HG03457 (cell line): ENCODE data around the gene OXER1.
A peak's percentile ranks its signal among the peaks of the same experiment; 100 is the strongest.
"Not testable (repeated sequence)": the region's sequence is repeated elsewhere in the genome, so short reads cannot be mapped to it uniquely, and the experiment has no call there.

Experiments used
- ATAC-seq: cut with Tn5 transposase; IDR thresholded peaks from one replicate; pipeline ENCODE4 v1.9.1; 2021; ENCODE audit warnings: moderate number of reproducible peaks; ENCODE audit not compliant: unreplicated experiment

The OXER1 gene

DNA sequence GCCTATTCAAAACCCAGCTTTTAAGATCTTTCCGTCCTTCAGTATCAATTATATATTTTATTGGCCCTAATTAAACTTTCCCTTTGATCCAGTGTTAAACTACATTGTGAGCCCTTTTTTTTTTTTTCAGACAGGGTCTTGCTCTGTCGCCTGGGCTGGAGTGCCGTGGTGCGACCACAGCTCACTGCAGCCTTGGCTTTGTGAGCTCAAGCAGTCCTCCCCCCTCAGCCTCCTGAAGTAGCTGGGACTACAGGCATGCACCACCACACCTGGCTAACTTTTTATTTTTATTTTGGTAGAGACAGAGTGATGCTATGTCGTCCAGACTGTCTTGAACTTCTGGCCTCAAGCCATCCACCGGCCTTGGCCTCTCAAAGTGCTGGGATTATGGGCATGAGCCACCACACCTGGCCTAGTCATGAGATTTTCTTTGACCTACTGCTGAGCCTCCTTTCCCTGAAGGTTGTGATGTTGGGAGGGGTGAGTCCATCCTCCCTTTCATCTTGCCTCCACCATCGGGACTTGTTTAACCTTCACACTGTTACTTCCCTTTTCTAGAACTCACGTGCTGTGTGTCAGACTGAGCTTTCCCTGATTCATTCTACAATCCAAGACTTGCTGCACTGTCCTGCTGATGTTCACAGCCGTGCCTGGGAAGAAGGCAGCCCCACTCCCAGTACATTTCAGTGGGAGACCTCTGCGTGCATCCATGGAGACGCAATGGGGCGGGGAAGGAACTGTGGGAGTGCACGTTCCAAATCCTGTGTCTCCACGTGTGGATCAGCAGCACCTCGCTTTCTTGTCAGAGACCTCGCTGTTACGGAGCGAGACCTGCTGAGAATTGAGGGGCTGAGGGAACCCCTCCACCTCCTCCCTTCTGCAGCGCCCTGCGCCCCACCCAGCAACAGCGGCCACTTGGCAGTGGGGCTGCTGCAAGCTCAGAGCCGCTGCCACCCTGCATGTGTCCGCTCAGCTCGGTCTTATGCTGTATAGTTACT, 10.8 kb downstream of the OXER1 start:
- ATAC-seq = no peak

DNA sequence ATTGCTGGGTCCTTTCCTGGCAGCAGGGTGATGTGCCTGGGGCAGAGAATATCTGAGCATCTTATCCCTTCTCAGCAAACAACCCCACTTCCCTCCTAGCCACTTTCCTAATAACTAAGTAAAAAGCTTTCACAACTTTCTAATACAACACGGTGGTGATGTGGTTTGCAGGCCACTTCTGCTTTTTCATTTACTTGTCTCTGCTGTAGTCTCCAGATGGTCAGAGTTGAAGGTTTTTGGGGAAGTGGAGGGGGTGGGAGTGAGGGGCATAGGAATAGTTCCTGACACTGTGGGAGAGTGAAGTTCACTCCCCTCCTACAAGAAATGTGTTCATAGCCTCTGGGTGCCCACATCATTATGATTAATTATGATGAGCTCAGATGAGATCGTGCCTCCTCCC, 11.6 kb downstream of the OXER1 start:
- peak; percentile 47 for ATAC-seq

DNA sequence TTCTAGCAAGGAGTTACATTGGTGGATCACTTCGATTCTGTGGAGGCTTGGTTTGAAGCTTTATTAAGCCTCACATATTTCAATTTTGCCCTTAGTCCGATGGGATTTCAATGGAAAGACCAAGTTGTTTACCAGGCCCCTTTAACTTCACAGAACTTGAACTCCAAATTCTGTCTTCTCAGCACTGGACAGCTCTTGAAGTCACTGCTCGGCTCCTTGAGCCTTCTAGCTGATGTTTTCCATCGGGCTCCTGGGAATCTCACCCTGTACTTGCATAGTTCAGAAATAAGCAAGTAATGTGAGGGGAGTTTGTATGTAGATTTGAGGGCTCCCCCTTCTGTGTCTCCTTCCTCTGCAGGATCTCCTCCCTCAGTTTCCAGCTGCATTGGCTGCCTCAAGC, 15.1 kb downstream of the OXER1 start:
- no peak for ATAC-seq

DNA sequence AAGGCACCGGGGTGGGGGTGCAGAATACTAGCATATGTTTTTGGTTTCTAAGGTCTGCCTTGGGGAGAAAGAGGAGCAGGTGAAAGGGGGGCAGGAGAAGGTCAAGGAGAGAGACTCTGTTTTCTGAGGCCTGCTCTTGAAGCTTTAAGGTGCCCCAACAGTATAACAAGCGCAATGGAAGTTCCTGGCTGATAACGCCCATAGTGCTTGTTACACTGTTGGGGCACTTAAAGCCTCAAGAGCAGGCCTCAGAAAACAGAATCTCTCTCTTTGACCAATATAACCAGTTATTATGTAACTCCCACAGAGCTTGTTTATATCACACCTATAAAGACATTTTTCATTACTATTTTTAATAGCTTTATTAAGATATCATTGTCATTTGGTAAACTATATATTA, 16.5 kb downstream of the OXER1 start:
- ATAC-seq = no peak

DNA sequence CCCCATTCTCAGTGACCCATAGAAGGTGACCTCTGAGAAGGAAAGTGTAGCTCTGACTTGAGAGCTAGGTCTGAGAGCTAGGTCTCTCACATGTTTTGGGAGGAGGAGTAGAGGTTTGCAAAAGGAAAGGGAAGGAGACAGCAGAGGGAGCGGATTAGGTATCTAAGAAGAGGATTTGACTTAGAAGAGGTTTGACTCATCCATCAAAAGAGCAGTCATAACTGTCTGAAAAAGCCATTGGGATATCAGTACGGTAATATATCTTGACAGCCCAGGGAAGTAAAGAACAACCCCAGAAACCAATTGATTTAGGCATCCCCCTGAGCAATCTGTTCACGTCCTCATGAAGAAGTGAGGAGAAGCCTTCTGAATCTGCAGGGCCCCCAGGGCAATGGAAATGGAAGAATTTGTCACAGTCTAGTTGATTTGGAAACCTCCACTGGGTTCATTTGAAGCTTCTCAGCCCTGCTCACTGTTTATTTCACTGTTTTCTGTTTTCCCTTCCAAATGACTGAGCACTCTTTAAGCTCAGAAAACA, 19.3 kb downstream of the OXER1 start:
- no peak for ATAC-seq

DNA sequence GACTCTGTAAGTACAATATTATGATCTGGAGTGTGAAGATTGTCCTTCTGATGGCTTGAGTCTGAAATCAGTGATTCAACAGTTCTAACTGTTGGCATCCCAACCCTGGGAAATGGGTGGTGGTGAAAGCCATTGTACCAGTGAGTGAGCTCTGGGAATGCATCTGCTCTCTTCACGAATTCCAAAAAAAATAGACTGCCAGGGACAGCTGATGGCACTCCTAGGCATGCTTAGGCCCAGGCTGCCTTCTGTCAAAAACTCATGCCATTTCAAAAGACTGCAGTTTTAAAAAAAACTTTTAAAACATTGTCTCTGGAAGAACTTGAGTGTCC, 20.3 kb downstream of the OXER1 start:
- no peak for ATAC-seq

DNA sequence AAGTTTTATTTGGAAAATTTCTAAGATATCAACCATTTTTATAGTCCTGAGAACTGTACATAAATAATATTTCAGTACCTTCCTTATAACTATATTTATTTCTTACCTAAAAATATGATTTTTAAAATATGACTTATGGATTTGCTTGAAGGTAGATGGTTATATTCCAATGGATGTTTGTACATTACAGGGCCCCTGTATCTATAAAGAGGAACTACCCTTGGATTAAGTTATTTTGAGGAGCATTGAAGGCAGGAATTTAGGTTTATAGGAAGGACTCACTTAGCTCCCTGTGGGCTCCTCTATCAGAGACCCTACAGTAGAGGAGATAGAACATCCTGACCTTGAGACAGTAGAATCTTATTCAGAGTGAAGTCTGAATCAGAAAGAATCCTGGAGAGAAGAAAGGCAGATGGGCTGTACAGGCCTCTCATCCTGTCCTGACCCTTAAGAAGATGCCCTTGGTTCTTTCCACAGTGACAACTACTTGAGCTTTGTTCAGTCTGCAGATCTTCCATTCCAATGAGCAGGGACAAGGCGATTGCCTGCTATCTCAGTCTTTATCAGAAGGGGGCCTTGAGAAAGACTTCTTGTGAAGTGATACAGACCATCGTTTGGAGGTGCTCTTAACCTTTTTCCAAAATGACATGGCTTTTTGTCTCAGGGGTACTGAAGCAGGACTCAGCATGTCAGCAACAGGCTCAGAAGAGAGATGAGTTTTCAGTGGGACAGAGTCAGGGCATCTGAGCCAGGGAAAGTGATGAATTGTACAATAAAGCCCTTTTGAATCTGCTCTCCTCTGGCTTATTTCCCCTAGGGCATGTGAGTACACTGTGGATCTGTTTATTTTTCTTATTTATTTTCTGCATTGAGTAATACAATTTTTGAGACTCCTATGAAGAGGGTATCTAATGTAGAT, 20.9 kb downstream of the OXER1 start:
- no peak for ATAC-seq

DNA sequence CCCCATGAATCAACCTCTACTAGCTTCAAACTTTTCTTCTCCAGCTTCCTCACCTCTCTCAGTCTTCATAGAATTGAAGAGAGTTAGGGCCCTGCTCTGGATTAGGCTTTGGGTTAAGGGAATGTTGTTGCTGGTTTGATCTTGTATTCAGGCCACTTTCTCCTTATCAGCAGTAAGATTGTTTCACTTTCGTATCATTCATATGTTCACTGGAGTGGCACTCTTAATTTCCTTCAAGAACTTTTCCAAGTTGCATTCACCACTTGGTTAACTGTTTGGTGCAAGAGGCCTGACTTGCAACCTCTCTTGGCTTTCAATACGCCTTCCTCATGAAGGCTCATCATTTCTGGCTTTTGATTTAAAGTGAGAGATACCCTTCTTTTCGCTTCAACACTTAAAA, 22.8 kb downstream of the OXER1 start:
- ATAC-seq = no peak

DNA sequence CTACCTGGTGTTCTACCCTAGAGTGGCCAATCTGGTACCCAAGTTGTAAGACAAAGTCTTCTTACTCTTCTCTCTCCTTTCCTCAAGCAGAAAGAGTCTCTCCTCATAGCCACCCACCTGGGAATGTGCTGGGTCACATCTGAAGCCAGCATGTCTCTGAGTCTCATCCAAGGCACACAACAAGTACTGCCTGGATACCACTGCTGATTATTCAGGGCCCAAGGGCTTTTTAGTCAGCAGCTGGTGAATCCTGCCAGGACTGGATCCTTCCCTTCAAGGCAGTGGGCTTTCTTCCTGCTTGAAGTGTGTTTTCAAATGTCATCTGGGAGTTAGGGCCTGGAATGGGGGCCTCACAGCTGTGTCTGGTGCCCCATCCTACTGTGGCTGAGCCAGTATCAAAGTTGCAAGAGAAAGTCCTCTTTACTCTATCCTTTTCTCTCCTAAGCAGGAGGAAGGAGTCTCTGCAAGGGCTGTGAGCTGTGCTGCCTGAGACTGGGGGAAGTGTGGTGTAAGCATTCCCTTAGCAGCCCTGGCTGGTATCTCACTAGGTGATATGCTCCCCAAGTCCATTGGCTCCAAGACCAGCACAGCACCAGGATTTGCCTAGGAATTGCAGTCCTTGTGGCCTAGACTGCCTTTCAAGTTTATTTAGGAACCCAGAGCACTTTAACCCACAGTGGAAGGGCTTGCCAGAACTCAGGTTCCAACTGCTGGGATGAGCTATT, 27.2 kb downstream of the OXER1 start:
- no peak for ATAC-seq

DNA sequence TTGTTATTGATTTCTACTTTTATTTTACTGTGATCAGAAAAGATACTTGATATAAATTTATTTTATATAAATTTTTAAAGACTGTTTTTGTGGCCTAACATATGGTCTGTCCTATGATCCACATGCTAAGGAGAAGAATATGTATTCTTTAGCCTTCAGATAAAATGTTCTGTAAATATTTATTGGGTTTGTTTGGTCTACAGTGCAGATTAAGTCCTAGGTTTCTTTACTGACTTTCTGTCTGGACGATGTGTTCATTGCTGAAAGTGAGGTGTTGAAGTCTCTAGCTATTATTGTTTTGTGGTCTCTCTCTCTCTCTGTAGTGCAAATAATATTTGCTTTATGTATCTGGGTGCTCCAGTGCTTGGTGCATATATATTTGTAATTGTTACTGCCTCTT, 30.1 kb downstream of the OXER1 start:
- ATAC-seq = no peak

DNA sequence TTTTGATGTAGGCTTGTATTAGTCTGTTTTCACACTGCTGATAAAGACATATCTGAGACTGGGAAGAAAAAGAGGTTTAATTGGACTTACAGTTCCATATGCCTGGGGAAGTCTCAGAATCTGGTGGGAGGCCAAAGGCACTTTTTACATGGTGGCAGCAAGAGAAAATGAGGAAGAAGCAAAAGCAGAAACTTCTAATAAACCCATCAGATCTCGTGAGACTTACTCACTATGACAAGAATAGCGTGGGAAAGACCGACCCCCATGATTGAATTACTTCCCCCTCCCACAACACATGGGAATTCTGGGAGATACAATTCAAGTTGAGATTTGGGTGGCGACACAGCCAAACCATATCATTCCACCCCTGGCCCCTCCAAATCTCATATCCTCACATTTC, 32.6 kb downstream of the OXER1 start:
- not testable (repeated sequence) for ATAC-seq

DNA sequence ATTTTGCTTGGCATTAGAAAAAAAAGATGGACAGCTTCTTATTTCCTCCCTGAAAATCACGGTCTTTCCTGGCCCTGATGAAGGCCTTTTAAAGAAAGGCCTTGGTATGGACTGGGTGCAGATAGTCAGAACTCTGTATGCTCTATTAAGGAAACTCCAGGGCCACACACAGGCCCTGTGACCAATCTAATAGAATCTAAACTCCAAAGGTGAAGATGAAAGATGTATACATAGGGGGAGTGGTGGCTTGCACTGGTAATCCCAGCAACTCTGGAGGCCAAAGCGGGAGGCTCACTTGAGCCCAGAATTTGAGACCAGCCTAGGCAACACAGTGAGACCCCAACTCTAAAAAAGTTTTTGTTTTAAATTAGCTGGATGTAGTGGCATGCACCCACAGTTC, 37.3 kb downstream of the OXER1 start:
- no peak for ATAC-seq

DNA sequence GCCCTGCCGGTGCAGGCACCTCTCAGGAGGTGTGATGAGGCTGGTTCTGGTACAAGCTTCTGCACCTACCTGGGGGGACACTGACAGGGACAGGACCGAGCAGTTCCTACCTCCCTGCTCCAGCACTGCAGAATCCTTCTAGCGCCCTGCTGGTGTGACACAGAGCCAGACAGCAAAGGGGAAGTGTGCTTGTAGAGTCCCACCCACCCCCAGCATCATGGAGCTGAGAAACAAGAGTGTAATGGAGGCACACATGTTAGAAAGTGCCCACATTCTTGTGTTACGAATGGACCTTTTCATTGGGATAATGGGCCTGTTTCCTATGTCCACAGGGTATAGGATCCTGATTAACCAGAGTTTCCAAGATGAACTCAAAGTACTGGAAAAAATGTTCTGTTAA, 38.3 kb downstream of the OXER1 start:
- ATAC-seq = no peak

DNA sequence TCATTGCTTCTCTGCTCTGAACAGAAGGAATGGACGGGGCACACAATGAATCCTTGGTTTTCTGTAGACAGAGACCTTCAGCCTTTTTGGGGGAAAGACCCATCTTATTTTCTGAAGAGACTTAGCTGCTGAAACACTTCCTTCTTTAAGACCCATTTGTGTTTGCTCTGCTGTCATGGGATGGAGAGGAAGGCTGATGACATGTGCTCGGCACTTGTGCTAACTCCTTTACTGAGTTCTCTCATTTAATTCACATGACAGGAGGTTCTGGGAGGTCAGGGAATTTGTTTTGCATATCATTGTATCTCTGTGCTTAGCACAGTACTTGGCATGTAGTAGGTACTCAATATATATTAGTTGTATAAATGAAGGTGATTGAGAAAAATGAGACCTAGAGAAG, 39.0 kb downstream of the OXER1 start:
- ATAC-seq = no peak

DNA sequence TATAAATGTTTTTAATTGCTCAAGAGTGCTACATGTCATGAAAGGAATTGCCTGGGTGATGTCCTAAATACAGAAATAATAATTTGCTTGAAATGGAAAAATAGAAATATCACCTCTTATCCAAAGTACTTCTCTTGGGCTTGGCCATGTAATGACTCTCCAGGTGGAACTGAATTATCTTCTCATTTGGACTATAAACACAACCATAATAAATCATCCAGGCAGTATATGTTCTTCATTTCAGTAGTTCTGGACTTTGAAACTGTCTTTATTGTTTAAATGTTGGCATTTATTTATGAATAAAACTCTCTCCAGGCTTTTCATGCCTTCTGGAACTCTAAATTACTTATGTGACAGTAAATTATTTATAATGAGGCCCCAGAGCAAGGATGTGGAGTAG, 40.5 kb downstream of the OXER1 start:
- ATAC-seq = no peak

DNA sequence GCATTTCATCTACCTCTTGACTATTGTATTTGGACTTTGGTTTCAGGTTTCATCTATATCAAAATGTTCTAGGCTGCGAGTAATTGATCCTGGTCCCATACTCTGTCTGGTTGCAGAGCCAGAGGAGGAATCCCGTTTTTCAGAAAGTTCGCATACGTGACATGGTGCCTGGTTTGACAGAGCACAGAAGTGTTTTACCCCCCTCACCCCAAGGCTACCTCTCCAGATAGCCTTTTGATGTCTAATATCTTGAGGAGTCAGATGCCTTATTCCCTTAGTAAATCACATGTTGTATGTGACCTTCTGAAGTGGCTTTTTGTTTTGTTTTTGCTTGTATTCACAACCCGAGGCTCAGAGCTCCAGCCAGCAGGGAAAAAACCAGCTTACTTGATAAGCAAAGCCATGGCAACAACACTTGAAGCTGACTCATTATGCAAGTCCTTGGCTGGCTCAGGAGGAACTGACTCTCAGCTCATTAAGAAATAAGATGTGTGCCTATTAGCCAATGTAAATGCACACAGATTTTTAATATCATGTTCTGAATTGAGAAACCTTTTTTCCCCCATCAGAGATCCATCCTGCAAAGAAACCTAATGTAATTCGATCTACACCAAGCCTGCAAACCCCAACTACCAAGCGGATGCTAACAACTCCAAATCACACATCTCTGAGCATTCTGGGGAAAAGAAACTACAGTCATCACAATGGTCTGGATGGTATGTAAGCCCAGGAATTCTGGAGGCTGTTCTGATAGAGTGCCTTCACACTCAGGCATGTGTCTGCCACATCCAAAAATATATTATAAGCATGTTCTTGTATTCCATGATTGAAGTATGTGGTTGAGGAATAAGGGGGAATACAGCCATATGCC, 41.4 kb downstream of the OXER1 start:
- peak; percentile 93 for ATAC-seq

DNA sequence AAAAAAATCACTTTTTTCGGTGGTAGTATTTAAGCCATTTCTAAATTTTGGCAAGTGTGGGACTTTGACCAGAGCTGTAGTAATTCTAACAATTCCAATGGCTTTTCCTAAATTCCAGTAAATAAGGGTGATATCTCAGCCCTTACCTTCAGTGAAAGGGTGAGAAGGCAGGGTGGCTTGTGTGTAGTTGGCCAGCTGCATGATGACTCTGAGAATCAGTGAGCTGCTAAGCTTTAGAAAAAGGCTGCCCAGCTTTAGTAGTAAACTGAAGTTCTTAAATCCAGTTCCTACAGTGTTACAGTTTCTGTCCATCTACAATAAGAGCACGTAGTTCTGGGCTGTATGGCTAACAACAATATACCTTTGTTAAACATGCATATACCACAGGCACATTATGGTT, 42.0 kb downstream of the OXER1 start:
- ATAC-seq = no peak

DNA sequence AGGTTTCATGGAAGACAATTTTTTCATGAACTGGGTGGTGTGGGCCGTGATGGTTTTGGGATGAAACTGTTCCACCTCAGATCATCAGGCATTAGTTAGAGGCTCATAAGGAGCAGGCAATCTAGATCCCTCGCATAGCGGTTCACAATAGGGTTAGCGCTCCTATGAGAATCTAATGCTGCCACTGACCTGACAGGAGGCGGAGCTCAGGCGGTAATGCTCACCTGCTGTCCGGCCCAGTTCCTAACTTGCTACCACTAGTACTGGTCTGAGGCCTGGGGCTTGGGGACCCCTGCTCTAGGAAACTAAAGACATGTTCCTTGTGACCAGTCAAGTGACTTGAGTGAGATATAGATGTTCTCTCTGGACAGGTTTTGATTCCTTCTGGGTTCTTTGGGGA, 49.2 kb downstream of the OXER1 start:
- ATAC-seq = no peak

DNA sequence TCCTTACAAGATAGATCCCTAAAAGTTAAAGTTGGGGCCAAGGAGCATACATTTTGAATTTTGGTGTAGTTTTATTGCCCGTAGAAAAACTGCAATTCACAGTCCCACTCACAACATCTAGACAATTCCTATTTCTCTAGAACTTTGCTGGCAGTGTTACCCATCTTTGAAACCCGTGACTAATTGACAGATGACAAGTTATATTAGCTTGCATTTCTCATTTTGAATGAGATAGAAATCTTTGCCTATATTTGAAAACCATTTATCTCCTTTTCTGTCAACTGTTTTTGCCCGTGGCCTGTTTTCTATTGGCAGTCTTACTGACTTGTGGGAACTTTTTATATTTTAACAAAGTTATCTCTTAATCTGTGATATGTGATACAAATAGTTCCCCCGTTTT, 50.0 kb downstream of the OXER1 start:
- ATAC-seq = no peak

DNA sequence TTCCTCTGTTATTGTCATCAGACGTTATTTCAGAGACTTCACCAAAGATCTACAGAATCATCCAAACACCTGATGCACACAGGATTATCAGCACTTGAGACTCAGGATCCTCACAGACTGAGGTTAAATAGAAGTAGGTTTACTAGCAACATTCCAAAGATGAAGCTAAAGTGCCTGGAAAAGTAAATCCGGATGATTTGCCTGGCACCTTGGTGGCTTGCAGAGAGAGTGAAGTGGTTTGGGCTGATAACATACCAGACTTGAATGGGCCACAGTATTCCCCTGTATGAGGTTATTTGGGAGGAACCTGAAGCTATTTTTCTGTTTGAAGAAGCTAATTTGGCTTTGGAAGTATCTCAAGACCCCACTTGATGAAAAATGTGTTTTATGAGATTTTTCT, 51.0 kb downstream of the OXER1 start:
- no peak for ATAC-seq
